GM18511 (cell line): ENCODE results near the gene PPP5C.
"Not testable (repeated sequence)": the region's sequence is repeated elsewhere in the genome, so short reads cannot be mapped to it uniquely, and the experiment has no call there.

Experiments
- ATAC-seq: cut with Tn5 transposase; IDR thresholded peaks from one replicate; pipeline ENCODE4 v1.9.1; 2021; ENCODE audit warnings: mild to moderate bottlenecking, moderate library complexity; ENCODE audit not compliant: unreplicated experiment

PPP5C gene

DNA sequence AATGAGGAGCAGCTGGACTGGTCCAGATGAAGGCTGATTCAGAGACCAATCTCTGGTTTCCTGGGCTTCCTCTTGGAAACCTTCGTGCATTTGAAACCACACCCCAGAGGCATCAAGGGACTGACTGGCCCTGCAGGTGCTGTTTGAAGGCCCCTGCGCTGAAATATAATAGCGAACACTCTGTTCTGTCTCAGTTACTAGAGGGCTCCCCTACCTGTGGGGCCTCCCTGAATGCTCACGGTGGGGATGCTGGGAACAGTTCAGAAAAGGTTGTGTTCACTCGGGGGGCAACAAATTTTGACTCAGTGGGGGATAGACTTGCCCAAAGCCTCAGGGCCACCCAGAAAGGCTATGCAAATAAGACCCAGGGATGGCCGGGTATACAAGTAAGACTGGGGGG, 60.1 kb downstream of the PPP5C start:
- ATAC-seq, result no peak

DNA sequence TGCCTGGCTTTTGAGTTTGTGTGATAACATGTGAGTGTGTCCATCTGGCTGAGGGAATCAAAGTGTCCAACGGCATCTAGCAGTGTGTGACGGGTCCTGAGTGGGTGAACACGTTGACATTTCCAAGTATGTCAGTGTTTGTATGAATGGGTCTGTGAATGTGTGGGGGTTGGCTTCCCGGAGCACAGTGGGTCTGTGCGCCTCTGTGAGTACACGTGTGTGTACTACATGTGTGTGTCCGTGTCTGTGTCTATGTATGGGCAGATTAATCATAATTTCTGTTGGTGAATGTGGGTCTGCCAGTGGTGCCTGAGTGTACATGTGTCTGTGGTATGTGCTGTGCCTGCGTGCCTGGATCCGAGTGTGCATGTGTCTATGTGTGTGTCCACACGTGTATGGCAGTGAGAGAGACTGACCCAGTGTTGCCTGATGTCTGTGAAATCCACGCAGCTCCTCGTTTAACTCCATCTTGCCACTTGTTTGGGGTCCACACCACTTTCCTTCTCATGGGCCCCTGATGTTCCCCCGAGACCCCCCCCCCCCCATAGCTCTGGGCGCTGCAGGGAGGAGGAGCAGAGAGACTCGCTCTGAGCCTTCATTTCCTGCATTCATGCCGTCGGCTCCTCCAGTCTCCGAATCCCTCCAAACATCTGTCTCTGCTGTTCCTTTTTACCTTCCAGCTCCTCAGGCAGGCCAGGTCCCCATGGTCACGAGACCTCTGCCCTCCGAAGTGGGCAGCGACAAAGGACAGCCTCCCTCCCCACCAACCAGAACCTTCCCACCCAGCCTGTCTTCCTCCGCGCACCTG, 61.2 kb downstream of the PPP5C start:
- ATAC-seq, result no peak

DNA sequence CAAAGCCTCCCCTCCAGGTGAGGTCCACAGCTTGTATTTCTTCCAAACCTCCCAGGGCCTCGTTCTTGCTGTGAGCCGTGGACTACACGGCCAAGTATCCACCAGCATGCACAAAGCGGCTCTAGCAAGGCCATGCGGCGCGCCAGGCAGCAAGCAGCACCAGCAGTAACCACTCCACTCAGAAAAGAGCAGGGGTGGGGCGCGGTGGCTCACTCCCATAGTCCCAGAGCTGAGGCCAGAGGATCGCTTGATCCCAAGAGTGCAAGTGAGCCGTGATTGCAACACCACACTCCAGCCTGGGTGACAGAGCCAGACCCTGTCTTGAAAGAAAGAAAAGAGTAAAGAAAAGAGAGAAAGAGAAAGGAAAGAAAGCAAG, 61.8 kb downstream of the PPP5C start:
- no peak for ATAC-seq

DNA sequence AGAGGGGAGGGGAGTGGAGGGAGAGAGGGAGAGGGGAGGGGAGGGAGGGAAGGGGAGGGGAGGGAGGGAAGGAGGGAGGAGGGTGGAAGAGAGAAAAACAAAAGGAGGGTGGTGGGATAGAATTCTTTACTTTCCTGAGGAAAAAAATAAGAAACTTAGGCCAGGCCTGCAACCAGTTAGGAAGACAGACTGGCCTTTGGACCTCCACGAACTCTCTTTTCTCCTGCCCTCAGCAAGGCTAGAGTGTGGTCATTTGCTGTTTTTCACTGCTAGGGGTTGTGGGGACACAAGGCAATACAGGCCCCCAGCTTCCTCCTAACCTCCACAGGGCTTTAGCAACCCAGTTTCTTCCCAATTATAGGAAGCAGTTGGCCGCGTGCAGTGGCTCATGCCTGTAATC, 62.3 kb downstream of the PPP5C start:
- ATAC-seq, result no peak

DNA sequence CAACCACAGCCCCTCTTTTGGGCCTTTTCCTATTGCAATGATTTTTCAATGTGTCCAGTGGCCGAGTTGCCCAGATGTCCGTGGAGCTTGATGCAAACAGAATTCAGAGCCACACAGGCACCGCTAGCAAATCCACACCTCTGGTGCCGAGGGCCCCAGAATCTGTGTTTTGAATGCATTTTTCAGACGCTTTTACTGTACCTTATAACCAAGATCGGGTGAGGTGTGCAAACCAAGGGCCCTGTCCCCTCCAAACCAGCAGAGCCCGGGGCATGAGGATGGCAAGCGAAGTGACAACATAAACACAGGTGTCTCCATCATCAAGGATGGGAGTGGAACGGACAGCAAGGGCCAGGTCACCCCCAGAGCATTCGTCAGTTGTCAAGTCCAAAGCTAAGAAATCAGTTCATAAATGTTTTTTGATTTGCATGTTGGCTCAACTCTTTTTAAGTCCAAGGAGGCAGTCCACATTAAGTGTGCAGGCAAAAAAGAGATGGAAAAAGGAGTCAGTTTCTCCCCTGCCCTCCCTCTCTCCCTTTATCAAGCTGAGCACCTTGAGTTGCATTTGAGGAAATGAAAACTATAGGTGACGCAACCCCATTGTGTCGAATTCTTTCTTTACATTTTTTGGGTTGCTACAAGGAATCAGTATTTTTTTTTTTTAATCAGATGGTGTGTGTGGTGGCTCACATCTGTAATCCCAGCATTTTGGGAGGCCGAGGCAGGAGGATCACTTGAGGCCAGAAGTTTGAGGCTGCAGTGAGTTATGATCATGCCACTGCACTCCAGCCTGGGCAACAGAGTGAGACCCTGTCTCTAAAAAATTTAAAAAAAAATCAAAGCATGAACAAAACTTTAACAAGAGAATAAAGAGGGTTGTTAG, 63.6 kb downstream of the PPP5C start:
- ATAC-seq, result no peak

DNA sequence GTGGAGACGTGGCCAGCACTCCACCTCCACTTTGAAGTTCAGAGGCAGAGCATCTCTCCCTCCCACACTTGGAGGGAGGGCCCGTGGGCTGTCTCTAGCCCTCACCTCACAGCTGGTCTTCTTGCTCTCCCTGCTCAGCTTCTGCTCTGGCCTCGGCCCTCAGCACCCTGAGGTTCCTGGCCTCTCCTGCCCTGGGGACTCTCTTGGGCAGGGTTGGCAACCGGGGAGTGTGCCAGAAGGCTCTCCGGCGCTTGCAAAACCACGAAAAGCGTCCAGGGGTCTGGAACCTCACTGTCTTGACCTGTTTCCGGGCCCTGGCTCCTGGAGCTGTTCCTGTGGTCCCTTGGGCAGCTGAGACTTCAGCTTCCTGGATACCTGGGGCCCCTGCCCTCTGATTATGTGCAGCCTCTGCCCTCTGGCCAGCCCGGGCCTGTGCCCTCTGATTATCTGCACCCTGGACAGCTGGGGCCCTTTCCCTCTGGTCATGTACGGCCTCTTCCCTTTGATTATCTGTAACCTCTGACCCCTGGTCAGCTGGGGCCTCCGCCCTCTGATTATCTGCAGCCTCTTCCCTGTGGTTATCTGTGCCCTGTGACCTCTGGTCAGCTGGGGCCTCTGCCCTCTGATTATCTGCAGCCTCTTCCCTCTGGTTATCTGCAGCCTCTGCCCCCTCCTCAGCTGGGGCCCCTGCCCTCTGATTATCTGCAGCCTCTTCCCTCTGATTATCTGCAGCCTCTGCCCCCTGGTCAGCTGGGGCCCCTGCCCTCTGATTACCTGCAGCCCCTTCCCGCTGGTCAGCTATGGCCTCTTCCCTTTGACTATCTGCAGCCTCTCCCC, 64.4 kb downstream of the PPP5C start:
- no peak for ATAC-seq

DNA sequence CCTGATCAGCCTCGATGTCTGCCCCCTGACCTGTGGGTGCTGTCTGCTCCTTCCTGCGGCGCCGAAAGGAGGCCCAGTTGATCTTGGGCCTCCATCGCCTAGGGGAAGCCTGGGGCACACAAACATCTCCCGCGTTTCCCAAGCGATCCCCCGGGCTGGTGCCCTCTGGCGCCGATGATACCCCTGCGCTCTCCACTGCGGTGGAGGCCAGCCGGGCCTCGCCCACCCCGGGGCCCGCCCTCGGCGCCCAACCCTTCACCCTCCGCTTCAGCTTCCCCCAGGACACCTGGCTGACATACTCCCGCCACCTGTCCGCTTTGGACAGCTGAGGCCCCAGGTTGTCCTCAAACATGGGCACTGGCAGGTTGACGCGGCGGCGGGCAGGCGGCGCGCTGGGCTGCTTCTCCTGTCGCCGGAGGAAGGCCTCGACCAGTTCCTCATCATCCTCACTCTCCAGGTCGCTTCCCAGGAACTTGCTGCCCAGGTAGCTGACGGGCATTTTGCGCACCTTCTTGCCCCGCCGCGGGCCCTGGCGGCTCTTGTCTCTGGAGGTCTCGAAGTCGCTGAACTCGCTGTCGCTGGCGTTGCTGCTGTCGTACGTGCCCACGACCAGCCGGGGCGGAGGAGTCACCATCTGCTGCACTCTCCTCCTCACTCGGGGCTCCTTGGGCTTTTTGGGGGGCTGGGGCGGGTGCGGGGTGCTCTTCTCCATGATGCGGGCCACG, 65.2 kb downstream of the PPP5C start:
- ATAC-seq, result no peak

DNA sequence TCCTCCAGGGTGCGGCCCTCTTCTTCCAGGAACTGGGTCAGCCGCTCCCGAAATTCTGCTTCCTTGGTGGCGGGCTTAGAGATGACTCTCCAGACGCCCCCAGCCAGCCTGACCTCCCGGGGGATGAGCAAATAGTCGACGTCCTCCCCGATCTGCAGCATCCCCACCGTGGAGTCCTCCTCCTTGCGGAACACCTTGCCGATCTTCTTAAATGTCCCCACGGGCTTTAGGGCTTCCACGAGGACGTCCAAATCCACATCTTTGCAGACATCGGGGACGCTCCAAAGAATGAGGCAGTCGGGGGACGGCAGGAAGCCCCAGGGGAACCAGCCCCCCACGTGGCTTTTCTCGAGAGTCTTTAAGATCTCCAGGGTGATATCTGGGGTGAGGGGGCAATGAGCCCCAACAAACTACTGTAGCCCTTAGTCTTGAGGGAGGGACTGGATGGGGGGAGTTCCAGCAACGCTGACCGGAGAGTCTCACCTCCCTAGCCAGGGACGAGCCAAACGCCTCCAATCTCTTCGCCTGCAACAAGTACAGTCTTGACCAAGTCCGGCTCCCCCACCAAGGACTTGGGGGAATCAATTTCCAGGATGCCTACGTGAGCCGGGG, 65.9 kb downstream of the PPP5C start:
- no peak for ATAC-seq

DNA sequence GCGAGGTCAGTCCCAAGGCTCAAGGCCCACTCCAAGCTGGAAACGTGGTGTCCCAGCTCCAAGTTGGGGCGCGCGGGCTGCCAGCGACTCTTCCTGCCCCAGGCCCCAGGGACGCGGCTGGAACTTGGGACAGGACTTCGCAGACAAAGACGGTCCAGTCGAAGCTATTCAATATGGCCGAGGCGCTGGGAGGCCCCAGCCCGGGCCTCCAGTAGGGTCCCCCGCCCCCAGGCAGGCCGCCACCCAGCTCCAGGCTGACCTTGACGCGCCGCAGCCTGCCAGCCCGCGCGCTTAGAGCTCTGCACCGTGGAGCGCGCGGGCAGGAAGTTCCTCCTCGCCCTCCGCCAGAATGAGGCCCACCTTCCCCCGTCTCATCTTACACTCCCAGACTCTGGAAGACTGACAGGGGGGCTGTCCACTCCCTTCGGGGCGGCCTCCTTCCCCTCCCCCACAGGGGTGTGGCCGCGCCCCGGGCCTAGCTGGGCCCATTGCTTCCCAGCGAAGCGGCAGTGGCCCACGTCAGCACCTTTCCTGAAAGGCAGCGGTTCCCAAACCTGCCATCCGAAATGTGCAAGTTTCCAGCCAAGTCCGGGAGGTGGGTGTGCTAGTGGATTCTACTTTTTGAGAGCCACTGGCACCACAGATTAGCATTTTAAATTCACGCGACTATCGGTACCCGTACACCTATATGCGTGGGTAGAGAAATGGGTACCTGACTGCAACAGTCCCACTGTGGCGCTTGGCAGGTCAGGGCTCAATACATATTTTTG, 66.6 kb downstream of the PPP5C start, which contains the start of gene CCDC8:
Gene CCDC8, minus strand, starts transcription at position 303 of the 770 bp plus-strand sequence. CDS start 754 bp downstream, outside the sequence.
- ATAC-seq, result no peak

DNA sequence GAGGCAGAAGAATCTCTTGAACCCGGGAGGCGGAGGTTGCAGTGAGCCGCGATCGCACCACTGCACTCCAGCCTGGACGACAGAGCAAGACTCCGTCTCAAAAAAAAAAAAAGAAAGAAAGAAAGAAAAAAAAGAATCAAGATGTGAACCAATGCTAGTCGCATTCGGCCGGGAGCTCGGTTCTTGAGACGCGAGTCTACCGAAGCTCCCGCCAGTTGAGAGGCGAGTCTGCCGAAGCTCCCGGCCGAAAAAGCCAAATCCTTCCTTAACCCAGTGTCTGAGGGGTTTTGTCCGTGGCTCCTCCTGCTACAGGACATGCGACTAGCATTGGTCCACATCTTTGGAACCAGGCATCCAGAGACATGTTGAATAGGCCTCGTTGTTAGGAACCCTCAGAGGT, 68.0 kb downstream of the PPP5C start:
- not testable (repeated sequence) for ATAC-seq

DNA sequence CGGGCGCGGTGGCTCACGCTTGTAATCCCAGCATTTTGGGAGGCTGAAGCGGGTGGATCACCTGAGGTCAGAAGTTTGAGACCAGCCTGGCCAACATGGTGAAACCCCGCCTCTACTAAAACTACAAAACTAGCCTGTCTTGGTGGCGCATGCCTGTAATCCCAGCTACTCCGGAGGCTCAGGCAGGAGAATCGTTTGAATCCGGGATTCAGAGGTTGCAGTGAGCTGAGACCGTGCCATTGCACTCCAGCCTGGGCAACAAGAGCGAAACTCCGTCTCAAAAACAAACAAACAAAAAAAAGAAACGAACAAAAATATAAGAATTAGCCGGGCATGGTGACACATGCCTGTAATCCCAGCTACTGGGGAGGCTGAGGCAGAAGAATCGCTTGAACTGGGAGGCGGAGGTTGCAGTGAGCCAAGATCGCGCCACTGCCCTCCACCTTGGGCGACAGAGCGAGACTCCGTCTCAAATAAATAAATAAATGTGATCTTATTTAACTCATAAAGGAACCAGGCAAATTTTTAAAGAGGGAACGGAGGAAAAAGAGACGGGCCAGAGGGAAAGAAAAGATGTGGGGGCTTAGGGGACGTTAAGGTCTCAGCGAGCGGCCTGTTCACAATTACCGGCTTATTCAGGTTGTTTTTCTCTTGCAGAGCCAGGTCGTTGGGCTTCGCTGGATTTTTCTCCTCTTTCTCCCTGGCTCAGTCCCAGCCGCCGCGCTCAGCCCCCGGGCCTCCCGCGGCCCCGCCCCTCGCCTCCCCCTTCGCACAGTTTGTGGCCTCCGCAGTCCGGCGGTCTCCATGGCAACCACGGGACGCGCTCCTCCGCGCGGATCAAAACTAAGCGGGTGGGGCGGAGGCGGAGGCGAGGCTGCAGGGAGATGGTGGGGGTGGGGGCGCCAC, 69.2 kb downstream of the PPP5C start:
- not testable (repeated sequence) for ATAC-seq

DNA sequence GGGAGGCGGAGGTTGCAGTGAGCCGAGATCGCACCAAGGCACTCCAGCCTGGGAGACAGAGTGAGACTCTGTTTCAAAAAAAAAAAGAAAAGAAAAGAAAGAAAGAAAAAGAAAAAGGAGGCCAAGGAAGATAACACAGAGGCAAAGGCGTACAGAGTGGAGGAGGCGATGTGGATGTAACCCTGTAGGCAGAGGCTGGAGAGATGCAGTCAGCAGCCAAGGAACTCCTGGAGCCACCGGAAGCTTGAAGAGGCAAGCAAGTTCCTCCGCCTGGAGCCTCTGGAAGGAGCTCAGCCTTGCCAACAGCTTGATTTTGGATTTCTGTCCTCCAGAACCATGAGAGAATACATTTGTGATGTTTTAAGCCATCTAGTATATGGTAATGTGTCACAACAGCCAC, 73.2 kb downstream of the PPP5C start:
- ATAC-seq, result no peak

DNA sequence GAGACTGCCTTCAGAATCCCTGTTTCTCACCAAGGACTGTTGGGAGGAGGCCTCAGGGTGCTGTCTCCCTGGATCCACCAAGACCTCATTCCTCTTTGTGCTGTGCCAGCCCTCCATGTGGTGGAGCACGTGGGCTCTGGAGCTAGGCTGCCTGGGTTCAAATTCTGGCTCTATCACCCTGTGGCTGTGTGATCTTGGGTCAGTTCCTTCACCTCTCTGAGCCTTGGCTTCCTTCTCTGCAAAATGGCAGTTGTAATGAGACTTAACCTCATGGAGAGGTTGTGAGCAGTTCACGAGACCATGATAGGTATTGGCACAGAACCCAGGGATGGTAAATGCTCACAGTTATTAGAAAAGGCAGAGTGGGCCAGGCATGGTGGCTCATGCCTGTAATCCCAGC, 75.5 kb downstream of the PPP5C start:
- ATAC-seq, result no peak

DNA sequence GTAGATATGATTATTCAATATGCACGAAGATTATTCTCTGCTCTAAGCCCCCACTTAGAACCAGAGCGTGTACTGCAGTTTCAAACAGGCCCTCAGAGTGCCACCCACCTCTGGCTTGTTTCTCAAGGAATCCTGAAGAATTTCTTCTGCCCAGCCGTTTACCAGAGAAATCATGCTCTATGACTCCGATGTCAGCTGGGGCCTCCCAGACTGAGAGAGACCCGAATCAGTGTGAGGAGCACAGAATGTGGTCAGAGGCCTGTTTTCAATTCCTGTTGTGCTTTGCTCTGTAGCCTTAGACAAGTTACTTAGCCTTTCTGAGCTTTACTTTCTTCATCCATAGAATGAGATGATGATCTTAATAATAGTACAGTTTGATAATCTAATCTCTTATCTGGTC, 76.3 kb downstream of the PPP5C start:
- no peak for ATAC-seq

DNA sequence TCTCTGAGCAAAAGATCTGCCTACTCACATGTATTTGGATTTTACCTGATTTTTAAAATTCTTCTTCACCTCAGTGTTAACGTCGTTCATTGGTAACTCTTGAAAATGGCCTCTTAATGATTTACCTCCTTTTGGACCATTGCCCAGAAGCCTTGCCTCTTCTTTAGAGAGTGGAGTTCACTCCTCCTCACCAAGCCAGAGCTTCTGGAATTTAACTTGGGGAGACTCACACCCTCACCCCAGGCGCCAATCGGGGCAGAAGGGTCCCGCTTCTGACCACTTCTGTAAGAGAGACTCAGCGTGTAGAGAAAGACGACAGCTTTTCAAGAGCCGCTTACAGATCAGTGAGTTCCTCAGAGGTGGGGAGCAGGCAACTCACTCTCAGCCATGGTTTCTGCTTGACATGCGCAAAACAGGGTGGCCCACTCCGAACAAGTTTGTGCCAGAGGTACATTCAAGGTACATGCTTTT, 79.2 kb downstream of the PPP5C start:
- ATAC-seq, result no peak

DNA sequence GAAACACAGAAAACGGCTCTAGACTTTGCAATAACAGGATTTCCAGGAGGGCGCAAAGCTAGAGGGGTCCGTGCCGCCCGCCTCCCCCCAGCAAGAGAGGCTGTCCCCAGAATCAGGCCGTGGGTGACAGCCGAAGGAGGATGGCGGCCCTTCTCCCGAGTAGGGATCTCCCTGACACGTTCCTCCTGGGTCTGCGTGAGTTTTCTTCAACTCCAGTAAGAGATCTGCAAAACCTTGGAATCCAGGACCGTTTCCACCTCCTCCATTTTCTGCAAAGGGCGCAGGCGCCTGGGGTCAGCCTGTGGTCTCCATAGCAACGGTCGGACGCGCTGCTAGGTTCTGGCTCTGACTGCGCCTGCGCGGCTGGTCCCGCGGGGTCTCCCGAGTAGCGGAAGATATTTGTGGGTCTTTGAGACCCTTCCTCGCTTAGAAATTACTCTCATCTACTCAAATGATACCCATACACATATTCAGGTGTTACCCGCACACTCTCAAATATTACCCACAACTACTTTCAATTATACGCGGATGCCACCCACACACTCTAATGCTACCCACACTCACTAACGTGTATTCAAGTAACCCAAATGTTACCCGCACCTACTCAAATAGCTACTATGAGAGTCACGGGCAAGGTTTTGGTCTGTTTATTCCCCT, 79.7 kb downstream of the PPP5C start:
- ATAC-seq, result no peak

DNA sequence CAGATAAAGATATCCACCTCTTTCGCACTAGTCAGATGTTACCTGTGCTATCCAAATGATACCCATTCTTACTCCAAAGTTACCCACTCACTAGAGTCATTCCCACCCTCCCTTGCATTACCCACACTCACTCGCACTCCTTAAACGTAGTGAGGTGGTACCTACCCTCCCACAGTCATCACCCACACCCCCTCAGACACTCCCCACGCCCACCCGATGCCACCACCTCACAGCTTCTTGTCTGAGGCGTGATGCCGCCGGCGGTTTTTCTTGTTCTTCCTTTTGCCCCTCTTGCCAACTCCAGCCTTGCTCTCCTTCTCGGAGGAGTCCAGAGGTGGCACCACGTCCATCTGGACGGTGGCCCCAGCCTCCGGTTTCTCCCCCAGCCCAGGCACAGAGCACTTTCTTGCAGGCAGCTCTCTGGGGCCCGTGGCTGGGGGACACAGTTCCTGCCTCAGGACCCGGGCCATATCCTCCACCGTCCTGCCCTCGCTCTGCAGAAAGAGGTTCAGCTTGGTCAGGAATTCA, 80.7 kb downstream of the PPP5C start:
- no peak for ATAC-seq
